ENCODE data around the gene ART3.

The ART3 gene

GRCh38 chr4:76147454-76148141 lies 73.1 kb downstream of the ART3 start:
- peaks cover 9% of the 10 kb centered on the region for H3K36me3 ChIP-seq
- no peaks in the 10 kb centered on the region for H3K9me3 ChIP-seq
- DNase-seq: peak; percentile 74
- TF ChIP-seq, protein P1, sequence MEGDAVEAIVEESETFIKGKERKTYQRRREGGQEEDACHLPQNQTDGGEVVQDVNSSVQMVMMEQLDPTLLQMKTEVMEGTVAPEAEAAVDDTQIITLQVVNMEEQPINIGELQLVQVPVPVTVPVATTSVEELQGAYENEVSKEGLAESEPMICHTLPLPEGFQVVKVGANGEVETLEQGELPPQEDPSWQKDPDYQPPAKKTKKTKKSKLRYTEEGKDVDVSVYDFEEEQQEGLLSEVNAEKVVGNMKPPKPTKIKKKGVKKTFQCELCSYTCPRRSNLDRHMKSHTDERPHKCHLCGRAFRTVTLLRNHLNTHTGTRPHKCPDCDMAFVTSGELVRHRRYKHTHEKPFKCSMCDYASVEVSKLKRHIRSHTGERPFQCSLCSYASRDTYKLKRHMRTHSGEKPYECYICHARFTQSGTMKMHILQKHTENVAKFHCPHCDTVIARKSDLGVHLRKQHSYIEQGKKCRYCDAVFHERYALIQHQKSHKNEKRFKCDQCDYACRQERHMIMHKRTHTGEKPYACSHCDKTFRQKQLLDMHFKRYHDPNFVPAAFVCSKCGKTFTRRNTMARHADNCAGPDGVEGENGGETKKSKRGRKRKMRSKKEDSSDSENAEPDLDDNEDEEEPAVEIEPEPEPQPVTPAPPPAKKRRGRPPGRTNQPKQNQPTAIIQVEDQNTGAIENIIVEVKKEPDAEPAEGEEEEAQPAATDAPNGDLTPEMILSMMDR (IDR thresholded peaks at IDR 0.05; ENCODE audit: low read depth, low read length): no peak
- no peaks in the 10 kb centered on the region; the same call in 1 of the 2 replicates for H3K4me1 ChIP-seq
- H3K27me3 ChIP-seq: no peaks in the 10 kb centered on the region
- H3K4me3 ChIP-seq (ENCODE audit: low read depth, low read length): peak overlapping the region; percentile 73

- H3K36me3 ChIP-seq: peaks cover 7% of the 10 kb centered on the region
- TF ChIP-seq, protein P1 (IDR thresholded peaks at IDR 0.05; ENCODE audit: low read depth, low read length): no peak
These were observed 73.8 kb downstream of the ART3 start, which contains the start of gene NUP54 for GRCh38 chr4:76148142-76148865. NUP54 (minus strand) TSS chr4:76148397; CDS start chr4:76148374, 23 bp downstream.

DNA sequence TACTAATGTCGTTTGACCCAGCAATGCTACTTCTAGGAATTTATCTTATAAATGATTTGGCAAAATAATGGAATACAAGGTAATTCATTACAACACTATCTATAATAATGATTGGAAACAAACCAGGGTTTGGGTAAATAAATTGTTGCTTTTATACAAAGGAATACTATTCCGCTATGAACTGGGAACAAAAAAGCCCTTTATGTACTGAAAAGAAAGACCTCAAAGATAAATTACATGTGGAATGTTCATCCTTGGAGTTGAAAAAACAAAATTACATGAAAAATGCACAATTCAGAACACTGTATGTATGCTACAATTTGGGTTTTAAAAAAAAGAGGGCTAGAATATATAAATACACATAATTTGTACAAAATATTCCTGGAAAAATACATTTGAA lies 78.8 kb downstream of the ART3 start:
- Histone ChIP-seq H3K36me3 (no peaks in the 10 kb centered on the region), H3K9me3 (no peaks in the 10 kb centered on the region), H3K4me3 (ENCODE audit: low read depth, low read length) (no peak overlapping the region), H3K4me1 (no peaks in the 10 kb centered on the region), H3K27me3 (no peaks in the 10 kb centered on the region)
- DNase-seq: no peak
- TF ChIP-seq, protein P1 (IDR thresholded peaks at IDR 0.05; ENCODE audit: low read depth, low read length): no peak

More at GRCh38 chr4:76148142-76148865, 73.8 kb downstream of the ART3 start, which contains the start of gene NUP54:
- DNase-seq: peak; percentile 94
- H3K9me3 ChIP-seq: no peaks in the 10 kb centered on the region
- H3K4me3 ChIP-seq (ENCODE audit: low read depth, low read length): peak within 1 kb of the TSS; percentile 73
- no peaks in the 10 kb centered on the region; the same call in 1 of the 2 replicates for H3K4me1 ChIP-seq
- no peaks in the 10 kb centered on the region for H3K27me3 ChIP-seq

- H3K4me3 ChIP-seq (ENCODE audit: low read depth, low read length): no peak overlapping the region
- H3K36me3 ChIP-seq: no peaks in the 10 kb centered on the region
- no peaks in the 10 kb centered on the region for H3K9me3 ChIP-seq
- H3K4me1 ChIP-seq: no peaks in the 10 kb centered on the region
- TF ChIP-seq, protein P1 (IDR thresholded peaks at IDR 0.05; ENCODE audit: low read depth, low read length): no peak
- no peak for DNase-seq
- no peaks in the 10 kb centered on the region for H3K27me3 ChIP-seq
These were observed 81.5 kb downstream of the ART3 start for GRCh38 chr4:76155979-76156378.

DNA sequence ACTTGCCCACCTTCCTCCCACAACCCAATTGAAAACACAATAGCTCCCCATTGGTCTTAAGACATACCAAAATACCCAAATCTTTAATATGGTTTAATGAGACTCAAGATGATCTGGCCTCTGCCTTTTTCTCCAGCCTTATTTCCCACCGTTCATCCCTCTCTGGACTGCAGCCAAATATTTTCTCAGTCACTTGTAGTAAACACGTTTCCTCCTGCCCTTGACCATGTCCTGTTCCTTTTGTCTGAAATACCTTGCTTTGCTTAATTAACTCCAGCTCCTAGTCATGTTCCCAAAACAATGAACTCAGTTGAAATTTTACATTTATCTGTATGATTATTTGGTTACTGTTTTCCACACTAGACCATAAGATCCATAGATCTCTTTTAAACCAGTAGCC lies 82.1 kb downstream of the ART3 start:
- DNase-seq: no peak

More for the DNA sequence above, 82.1 kb downstream of the ART3 start:
- H3K36me3 ChIP-seq: peaks cover under 1% of the 10 kb centered on the region; the same call in 1 of the 2 replicates
- H3K27me3 ChIP-seq: no peaks in the 10 kb centered on the region
- no peaks in the 10 kb centered on the region for H3K4me1 ChIP-seq
- TF ChIP-seq, protein P1 (IDR thresholded peaks at IDR 0.05; ENCODE audit: low read depth, low read length): no peak
- H3K4me3 ChIP-seq (ENCODE audit: low read depth, low read length): no peak overlapping the region
- no peaks in the 10 kb centered on the region for H3K9me3 ChIP-seq

All from BE2C (cell line).